Brain pericyte (primary cell): ENCODE results near the gene OR5D18.
"Not testable (repeated sequence)": the region's sequence is repeated elsewhere in the genome, so short reads cannot be mapped to it uniquely, and the experiment has no call there.

Experiments
- DNase-seq: peaks from one replicate; pipeline ENCODE4 v3.0.0-alpha.2; 2012; ENCODE audit warnings: low read depth, low spot score

OR5D18 gene

GRCh38 chr11:55819330-55819729 is at the start of gene OR5D18:
OR5D18 (plus strand) TSS chr11:55819630; CDS start chr11:55819630, 0 bp downstream.
- no peak for DNase-seq

GRCh38 chr11:55773138-55773537 is 46.3 kb upstream of the OR5D18 start, which contains the start of gene OR5D13:
OR5D13 (plus strand) TSS chr11:55773438; CDS start chr11:55773438, 0 bp downstream.
- no peak for DNase-seq

- no peak for DNase-seq
Observed at GRCh38 chr11:55791606-55792005, 27.8 kb upstream of the OR5D18 start.

GRCh38 chr11:55793321-55793720 is 26.1 kb upstream of the OR5D18 start:
- no peak for DNase-seq

- DNase-seq = no peak
Observed at GRCh38 chr11:55795256-55795655, 24.2 kb upstream of the OR5D18 start, which contains the start of gene OR5D14. OR5D14 (plus strand) TSS chr11:55795556; CDS start chr11:55795556, 0 bp downstream.

GRCh38 chr11:55806248-55806647 is 13.2 kb upstream of the OR5D18 start:
- DNase-seq = no peak

- DNase-seq = no peak
Observed at GRCh38 chr11:55811067-55811466, 8.4 kb upstream of the OR5D18 start, which contains the start of gene OR5L1. OR5L1 (plus strand) TSS chr11:55811367; CDS start chr11:55811467, 100 bp downstream.

- DNase-seq = no peak
Observed at GRCh38 chr11:55826919-55827318, 7.5 kb downstream of the OR5D18 start, which contains the start of gene OR5L2. OR5L2 (plus strand) TSS chr11:55827219; CDS start chr11:55827219, 0 bp downstream.

GRCh38 chr11:55838452-55838851 is 19.0 kb downstream of the OR5D18 start, which contains the start of gene OR5D16:
OR5D16 (plus strand) TSS chr11:55838752; CDS start chr11:55838752, 0 bp downstream.
- DNase-seq = no peak

- no peak for DNase-seq
Observed at GRCh38 chr11:55847453-55847852, 28.0 kb downstream of the OR5D18 start.

GRCh38 chr11:55849037-55849436 is 29.6 kb downstream of the OR5D18 start:
- no peak for DNase-seq

GRCh38 chr11:55852141-55852540 is 32.7 kb downstream of the OR5D18 start:
- DNase-seq = no peak

GRCh38 chr11:55854704-55855103 is 35.3 kb downstream of the OR5D18 start:
- DNase-seq = no peak

GRCh38 chr11:55867354-55867753 is 47.9 kb downstream of the OR5D18 start:
- DNase-seq = not testable (repeated sequence)
